ENCODE results near the gene EIF5. TPM values are rescaled to one million over a fixed set of nuclear protein-coding genes. Genes with fewer than 3 reads are reported as not detected.

Gene EIF5
- 197 TPM for polyA plus RNA-seq
- long read RNA-seq, donor 1, full-length matches to known transcripts = 18 of 117 reads
- long read RNA-seq, donor 1, partial matches to known transcripts = 99 of 117 reads
- long read RNA-seq, donor 1, other reads (novel, unspliced or antisense) = 0 of 117 reads
- long read RNA-seq, donor 2, full-length matches to known transcripts = 34 of 147 reads
- long read RNA-seq, donor 2, partial matches to known transcripts = 113 of 147 reads
- long read RNA-seq, donor 2, other reads (novel, unspliced or antisense) = 0 of 147 reads
- long read RNA-seq, donor 3 = 0 reads
- long read RNA-seq, donor 4, partial matches to known transcripts = 0 of 1 reads
- long read RNA-seq, donor 4, other reads (novel, unspliced or antisense) = 0 of 1 reads
- long read RNA-seq, donor 5, full-length matches to known transcripts = 16 of 16 reads
- long read RNA-seq, donor 5, partial matches to known transcripts = 0 of 16 reads
- long read RNA-seq, donor 5, other reads (novel, unspliced or antisense) = 0 of 16 reads
- long read RNA-seq, donor 6, full-length matches to known transcripts = 26 of 129 reads
- long read RNA-seq, donor 6, partial matches to known transcripts = 103 of 129 reads
- long read RNA-seq, donor 6, other reads (novel, unspliced or antisense) = 0 of 129 reads
- long read RNA-seq, donor 7, full-length matches to known transcripts = 7 of 7 reads
- long read RNA-seq, donor 7, partial matches to known transcripts = 0 of 7 reads
- long read RNA-seq, donor 7, other reads (novel, unspliced or antisense) = 0 of 7 reads
- long read RNA-seq, donor 8, full-length matches to known transcripts = 35 of 151 reads
- long read RNA-seq, donor 8, partial matches to known transcripts = 116 of 151 reads
- long read RNA-seq, donor 8, other reads (novel, unspliced or antisense) = 0 of 151 reads
- long read RNA-seq, donor 9, full-length matches to known transcripts = 17 of 108 reads
- long read RNA-seq, donor 9, partial matches to known transcripts = 91 of 108 reads
- long read RNA-seq, donor 9, other reads (novel, unspliced or antisense) = 0 of 108 reads
- long read RNA-seq, donor 10, full-length matches to known transcripts = 32 of 92 reads
- long read RNA-seq, donor 10, partial matches to known transcripts = 60 of 92 reads
- long read RNA-seq, donor 10, other reads (novel, unspliced or antisense) = 0 of 92 reads
- long read RNA-seq, donor 11, full-length matches to known transcripts = 16 of 55 reads
- long read RNA-seq, donor 11, partial matches to known transcripts = 39 of 55 reads
- long read RNA-seq, donor 11, other reads (novel, unspliced or antisense) = 0 of 55 reads

GRCh38 chr14:103333754-103334643 is at the start of gene EIF5:
Gene EIF5 (plus strand): TSS chr14:103334237. CDS start chr14:103335861, 1,624 bp downstream.
- Histone ChIP-seq H3K36me3 (ENCODE audit: control insufficient read depth, insufficient read depth, low read length) (peaks cover 36% of the 10 kb centered on the region), H3K9me3 (ENCODE audit: control insufficient read depth, low read depth, low read length) (no peaks in the 10 kb centered on the region), H3K27me3 (ENCODE audit: control insufficient read depth, insufficient read depth, low read length) (no peaks in the 10 kb centered on the region), H3K27ac (ENCODE audit: low read length) (peak within 1 kb of the TSS; percentile 97), H3K4me3 (ENCODE audit: low read length) (peak within 1 kb of the TSS; percentile 80), H3K4me1 (ENCODE audit: control insufficient read depth, insufficient read depth, low read length) (peaks cover 17% of the 10 kb centered on the region)
- peak; percentile 99 to 100 for DNase-seq
- no CpG with 5 or more reads among the region's 103 CpGs for WGBS (ENCODE audit: insufficient coverage, low lambda C conversion rate)

- peaks cover 21% of the 10 kb centered on the region for H3K27me3 ChIP-seq (ENCODE audit: control insufficient read depth, insufficient read depth, low read length)
- DNase-seq = peak in 1 of 2 donors; percentile 46
- no CpG with 5 or more reads among the region's 9 CpGs for WGBS (ENCODE audit: insufficient coverage, low lambda C conversion rate)
These were observed 49.2 kb upstream of the EIF5 start for GRCh38 chr14:103284574-103285467.

GRCh38 chr14:103286460-103286859 is 47.6 kb upstream of the EIF5 start:
- H3K9me3 ChIP-seq (ENCODE audit: control insufficient read depth, low read depth, low read length) = no peaks in the 10 kb centered on the region
- no peak overlapping the region for H3K27ac ChIP-seq (ENCODE audit: low read length)
- WGBS (ENCODE audit: insufficient coverage, low lambda C conversion rate) = no CpG with 5 or more reads among the region's 2 CpGs
- peaks cover 3% of the 10 kb centered on the region for H3K4me1 ChIP-seq (ENCODE audit: control insufficient read depth, insufficient read depth, low read length)
- H3K4me3 ChIP-seq (ENCODE audit: low read length) = no peak overlapping the region
- H3K27me3 ChIP-seq (ENCODE audit: control insufficient read depth, insufficient read depth, low read length) = peaks cover 14% of the 10 kb centered on the region
- DNase-seq = no peak
- H3K36me3 ChIP-seq (ENCODE audit: control insufficient read depth, insufficient read depth, low read length) = no peaks in the 10 kb centered on the region

More at GRCh38 chr14:103284574-103285467, 49.2 kb upstream of the EIF5 start:
- peaks cover under 1% of the 10 kb centered on the region for H3K9me3 ChIP-seq (ENCODE audit: control insufficient read depth, low read depth, low read length)
- no peak overlapping the region for H3K4me3 ChIP-seq (ENCODE audit: low read length)
- H3K4me1 ChIP-seq (ENCODE audit: control insufficient read depth, insufficient read depth, low read length) = peaks cover 3% of the 10 kb centered on the region
- H3K36me3 ChIP-seq (ENCODE audit: control insufficient read depth, insufficient read depth, low read length) = no peaks in the 10 kb centered on the region
- H3K27ac ChIP-seq (ENCODE audit: low read length) = peak overlapping the region; percentile 26

- no peak overlapping the region for H3K4me3 ChIP-seq (ENCODE audit: low read length)
- no peaks in the 10 kb centered on the region for H3K36me3 ChIP-seq (ENCODE audit: control insufficient read depth, insufficient read depth, low read length)
- H3K9me3 ChIP-seq (ENCODE audit: control insufficient read depth, low read depth, low read length) = no peaks in the 10 kb centered on the region
- no peak overlapping the region for H3K27ac ChIP-seq (ENCODE audit: low read length)
- WGBS (ENCODE audit: insufficient coverage, low lambda C conversion rate) = 100% methylated on average over 1 of the region's 20 CpGs
- no peak for DNase-seq
- peaks cover 16% of the 10 kb centered on the region for H3K27me3 ChIP-seq (ENCODE audit: control insufficient read depth, insufficient read depth, low read length)
- peaks cover 3% of the 10 kb centered on the region for H3K4me1 ChIP-seq (ENCODE audit: control insufficient read depth, insufficient read depth, low read length)
These were observed 46.8 kb upstream of the EIF5 start for GRCh38 chr14:103286968-103287850.

GRCh38 chr14:103288076-103288766 is 45.8 kb upstream of the EIF5 start:
- H3K36me3 ChIP-seq (ENCODE audit: control insufficient read depth, insufficient read depth, low read length) = no peaks in the 10 kb centered on the region
- no peak for DNase-seq

DNA sequence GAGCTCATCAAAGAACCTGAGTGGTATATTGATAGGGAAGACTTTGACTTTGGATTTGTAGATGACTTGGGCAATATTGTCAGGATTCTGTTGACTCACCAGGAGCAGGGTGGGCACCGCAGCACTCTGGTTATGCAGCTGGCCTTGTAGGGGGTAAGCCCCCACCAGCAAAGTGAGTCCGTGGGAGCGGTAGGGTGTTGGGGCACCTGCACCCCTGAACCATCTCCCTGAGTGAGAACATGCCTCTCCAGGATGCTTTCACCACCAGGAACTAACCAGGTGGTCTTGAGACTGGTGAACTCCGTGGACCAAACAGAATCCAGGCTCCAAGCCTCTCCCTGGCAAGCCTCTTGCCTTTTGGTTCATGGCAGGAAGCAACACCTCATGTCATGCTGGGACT is 44.0 kb upstream of the EIF5 start:
- DNase-seq = no peak
- WGBS (ENCODE audit: insufficient coverage, low lambda C conversion rate) = no CpG with 5 or more reads among the region's 4 CpGs
- H3K4me1 ChIP-seq (ENCODE audit: control insufficient read depth, insufficient read depth, low read length) = no peaks in the 10 kb centered on the region
- H3K27me3 ChIP-seq (ENCODE audit: control insufficient read depth, insufficient read depth, low read length) = peaks cover 24% of the 10 kb centered on the region
- no peak overlapping the region for H3K27ac ChIP-seq (ENCODE audit: low read length)
- H3K36me3 ChIP-seq (ENCODE audit: control insufficient read depth, insufficient read depth, low read length) = no peaks in the 10 kb centered on the region
- no peak overlapping the region for H3K4me3 ChIP-seq (ENCODE audit: low read length)
- no peaks in the 10 kb centered on the region for H3K9me3 ChIP-seq (ENCODE audit: control insufficient read depth, low read depth, low read length)

More at GRCh38 chr14:103288076-103288766, 45.8 kb upstream of the EIF5 start:
- Histone ChIP-seq H3K4me3 (ENCODE audit: low read length) (no peak overlapping the region), H3K4me1 (ENCODE audit: control insufficient read depth, insufficient read depth, low read length) (peaks cover 3% of the 10 kb centered on the region), H3K27me3 (ENCODE audit: control insufficient read depth, insufficient read depth, low read length) (peaks cover 18% of the 10 kb centered on the region), H3K27ac (ENCODE audit: low read length) (no peak overlapping the region), H3K9me3 (ENCODE audit: control insufficient read depth, low read depth, low read length) (no peaks in the 10 kb centered on the region)
- WGBS (ENCODE audit: insufficient coverage, low lambda C conversion rate) = 77% methylated on average over 3 of the region's 16 CpGs

- Histone ChIP-seq H3K9me3 (ENCODE audit: control insufficient read depth, low read depth, low read length) (no peaks in the 10 kb centered on the region), H3K4me3 (ENCODE audit: low read length) (no peak overlapping the region), H3K27ac (ENCODE audit: low read length) (no peak overlapping the region), H3K36me3 (ENCODE audit: control insufficient read depth, insufficient read depth, low read length) (no peaks in the 10 kb centered on the region), H3K4me1 (ENCODE audit: control insufficient read depth, insufficient read depth, low read length) (no peaks in the 10 kb centered on the region), H3K27me3 (ENCODE audit: control insufficient read depth, insufficient read depth, low read length) (peaks cover 24% of the 10 kb centered on the region)
- WGBS (ENCODE audit: insufficient coverage, low lambda C conversion rate) = no CpG with 5 or more reads among the region's 5 CpGs
- no peak for DNase-seq
These were observed 43.5 kb upstream of the EIF5 start for GRCh38 chr14:103290494-103290893.

DNA sequence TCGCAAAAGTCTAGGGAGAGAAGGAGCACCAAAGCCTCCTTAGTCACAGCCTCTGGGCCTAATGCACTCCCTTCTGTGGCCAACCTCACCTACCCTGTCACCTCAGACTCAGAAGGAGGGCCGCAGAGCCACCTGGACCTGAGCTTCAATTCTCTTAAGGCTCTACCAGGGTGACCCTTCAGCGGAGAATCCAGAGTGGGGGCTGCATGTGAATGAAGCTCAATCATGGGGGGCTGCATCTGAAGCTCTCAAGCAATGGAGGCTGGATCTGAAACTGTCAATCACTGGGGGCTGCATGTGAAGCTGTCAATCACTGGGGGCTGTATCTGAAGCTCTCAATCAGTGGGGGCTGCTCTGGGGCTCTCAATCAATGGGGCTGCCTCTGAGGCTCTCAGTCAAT is 43.1 kb upstream of the EIF5 start:
- no peaks in the 10 kb centered on the region for H3K9me3 ChIP-seq (ENCODE audit: control insufficient read depth, low read depth, low read length)
- no peak overlapping the region for H3K27ac ChIP-seq (ENCODE audit: low read length)
- no peaks in the 10 kb centered on the region for H3K36me3 ChIP-seq (ENCODE audit: control insufficient read depth, insufficient read depth, low read length)
- H3K4me3 ChIP-seq (ENCODE audit: low read length) = no peak overlapping the region
- H3K4me1 ChIP-seq (ENCODE audit: control insufficient read depth, insufficient read depth, low read length) = no peaks in the 10 kb centered on the region
- no peak for DNase-seq
- H3K27me3 ChIP-seq (ENCODE audit: control insufficient read depth, insufficient read depth, low read length) = peaks cover 24% of the 10 kb centered on the region
- WGBS (ENCODE audit: insufficient coverage, low lambda C conversion rate) = no CpG with 5 or more reads among the region's 3 CpGs
